SK-N-SH (cell line): ENCODE measurements around the gene PPM1B. TPM values are rescaled to one million over a fixed set of nuclear protein-coding genes. Genes with fewer than 3 reads are reported as not detected.

Experiments used
- CTCF ChIA-PET: fragments of 300-600, 350-600 bp; formaldehyde crosslinking; extraction: SDS; loops from one replicate; lab custom pipeline; 2021; lab: Yijun Ruan, JAX
- POLR2A ChIA-PET: fragments of 350-600 bp; sonication (Branson Sonifier 250); formaldehyde crosslinking; extraction: SDS; loops from one replicate; lab custom pipeline; 2020; ENCODE audit warnings: antibody characterized with exemption, inconsistent platforms; lab: Yijun Ruan, JAX
- DNase-seq: peaks from one replicate; pipeline ENCODE4 v3.0.0; 2012
- H2AFZ ChIP-seq: fragments of 200-600 bp; sonication (generic); 2 replicates; pipeline ENCODE4 v1.8.1; 2016; ENCODE audit warnings: antibody characterized with exemption, mild to moderate bottlenecking, low read depth
- H3F3A ChIP-seq: fragments of 200-600 bp; sonication (generic); replicated peaks from 2 replicates; pipeline ENCODE3; 2016; ENCODE audit warnings: antibody characterized with exemption, mild to moderate bottlenecking; ENCODE audit not compliant: insufficient read depth
- H3K27ac ChIP-seq, 2 experiments: fragments of 200-500 bp in 1 of 2; fragments of 200-600 bp in 1 of 2; sonication (Bioruptor generic) in 1 of 2; sonication (generic), shearing (Covaris generic) in 1 of 2; 2 replicates each; pipeline versions ENCODE4 v1.5.1 to v1.6.1; 2014 to 2016; ENCODE audit warnings: low read depth in 2 of 2, inconsistent platforms in 1 of 2, low read length in 1 of 2, mild to moderate bottlenecking in 1 of 2, mixed read lengths in 1 of 2
- H3K27me3 ChIP-seq: fragments of 200-600 bp; sonication (generic), shearing (Covaris generic); 2 replicates; pipeline ENCODE4 v1.6.1; 2016; ENCODE audit warnings: mixed run types; ENCODE audit not compliant: insufficient read depth
- H3K36me3 ChIP-seq, 2 experiments: fragments of 200-500 bp in 1 of 2; fragments of 200-600 bp in 1 of 2; sonication (Bioruptor generic) in 1 of 2; sonication (generic) in 1 of 2; replicated peaks in 1 of 2; 2 replicates each; pipeline versions ENCODE3 to v1.5.1; 2014 to 2016; ENCODE audit warnings: low read length in 1 of 2, mild to moderate bottlenecking in 1 of 2; ENCODE audit not compliant: insufficient read depth in 2 of 2, control insufficient read depth in 1 of 2
- H3K4me1 ChIP-seq, 2 experiments: fragments of 200-500 bp in 1 of 2; fragments of 200-600 bp in 1 of 2; sonication (Bioruptor generic) in 1 of 2; sonication (generic), shearing (Covaris generic) in 1 of 2; 2 replicates each; pipeline versions ENCODE4 v1.5.1 to v1.6.1; 2014 to 2016; ENCODE audit warnings: low read depth in 1 of 2, low read length in 1 of 2, mixed run types in 1 of 2; ENCODE audit not compliant: insufficient read depth in 2 of 2, control insufficient read depth in 1 of 2
- H3K4me2 ChIP-seq: fragments of 200-600 bp; sonication (generic), shearing (Covaris generic); 2 replicates; pipeline ENCODE4 v1.6.1; 2017; ENCODE audit warnings: mixed run types
- H3K4me3 ChIP-seq, 2 experiments: fragments of 200-500 bp in 1 of 2; fragments of 200-600 bp in 1 of 2; sonication (Bioruptor generic) in 1 of 2; sonication (generic), shearing (Covaris generic) in 1 of 2; 2 replicates each; pipeline versions ENCODE4 v1.5.1 to v1.8.1; 2014 to 2016; ENCODE audit warnings: low read depth in 2 of 2, inconsistent platforms in 1 of 2, low read length in 1 of 2, mild to moderate bottlenecking in 1 of 2, mixed read lengths in 1 of 2, moderate library complexity in 1 of 2
- H3K79me2 ChIP-seq: fragments of 200-600 bp; sonication (generic); 2 replicates; pipeline ENCODE4 v1.8.1; 2017; ENCODE audit warnings: mild to moderate bottlenecking; ENCODE audit not compliant: insufficient read depth
- H3K9ac ChIP-seq: fragments of 200-600 bp; sonication (generic); 2 replicates; pipeline ENCODE4 v1.6.1; 2017; ENCODE audit warnings: mixed run types
- H3K9me2 ChIP-seq: fragments of 200-600 bp; sonication (generic); 2 replicates; pipeline ENCODE4 v1.6.1; 2017; ENCODE audit warnings: mixed run types
- H3K9me3 ChIP-seq: fragments of 200-600 bp; sonication (generic); 2 replicates; pipeline ENCODE4 v1.6.1; 2017; ENCODE audit warnings: mixed run types, mild to moderate bottlenecking, moderate library complexity
- H4K20me1 ChIP-seq: fragments of 200-600 bp; sonication (generic); 2 replicates; pipeline ENCODE4 v1.6.1; 2017; ENCODE audit warnings: mild to moderate bottlenecking, mixed run types; ENCODE audit not compliant: insufficient read depth
- ELF1 ChIP-seq: IDR thresholded peaks from 2 replicates; pipeline ENCODE4 v1.4.0; 2012
- EP300 ChIP-seq, 2 experiments: IDR thresholded peaks; 2 replicates each; pipeline versions ENCODE4 v1.4.0 to v1.6.1; 2012; ENCODE audit warnings: borderline replicate concordance in 1 of 2, low read depth in 1 of 2, low read length in 1 of 2
- FOSL2 ChIP-seq: IDR thresholded peaks from 2 replicates; pipeline ENCODE4 v1.4.0; 2012; ENCODE audit warnings: low read depth, mild to moderate bottlenecking, moderate library complexity, borderline replicate concordance
- FOXJ3 ChIP-seq: sonication (generic); formaldehyde crosslinking; IDR thresholded peaks from 2 replicates; pipeline ENCODE4 v1.5.1; 2020; ENCODE audit warnings: mild to moderate bottlenecking, missing genetic modification reagents
- GABPA ChIP-seq: IDR thresholded peaks from 2 replicates; pipeline ENCODE4 v1.4.0; 2012; ENCODE audit warnings: low read depth, mild to moderate bottlenecking
- GATA2 ChIP-seq: sonication (generic); formaldehyde crosslinking; IDR thresholded peaks from 2 replicates; pipeline ENCODE4 v1.5.0; 2020; ENCODE audit warnings: mild to moderate bottlenecking, missing genetic modification reagents
- JUND ChIP-seq: IDR thresholded peaks from 2 replicates; pipeline ENCODE4 v1.4.0; 2012
- MXI1 ChIP-seq: IDR thresholded peaks from 2 replicates; pipeline ENCODE4 v1.6.1; 2012; ENCODE audit warnings: mild to moderate bottlenecking, low read depth, low read length, improper control_type of control experiment
- NFIC ChIP-seq: IDR thresholded peaks from 2 replicates; pipeline ENCODE4 v1.4.0; 2012; ENCODE audit warnings: borderline replicate concordance
- RXRA ChIP-seq: IDR thresholded peaks from 2 replicates; pipeline ENCODE4 v1.4.0; 2012; ENCODE audit warnings: low read depth, mild to moderate bottlenecking, borderline replicate concordance
- TAF1 ChIP-seq: IDR thresholded peaks from 2 replicates; pipeline ENCODE4 v1.6.1; 2012; ENCODE audit warnings: low read depth, mild to moderate bottlenecking, low read length, moderate library complexity, borderline replicate concordance
- TCF12 ChIP-seq: IDR thresholded peaks from 2 replicates; pipeline ENCODE4 v1.4.0; 2012
- TEAD4 ChIP-seq: IDR thresholded peaks from 2 replicates; pipeline ENCODE4 v1.4.0; 2012; ENCODE audit warnings: mild to moderate bottlenecking, borderline replicate concordance; ENCODE audit not compliant: insufficient read depth
- WGBS: methylation state at CpG from one replicate; pipeline ENCODE4 v1.1.6; 2017; ENCODE audit warnings: low lambda C conversion rate; 5-methylcytosine and 5-hydroxymethylcytosine counted together
- polyA plus RNA-seq, 3 experiments: library from polyadenylated mRNA; depleted of rRNA; stranded (reverse); fragments of >200 nt; gene quantifications; 2 replicates each; pipeline ENCODE4 v1.2.3, GENCODE V29; 2012
- TF ChIP-seq, protein P1 (sequence below): IDR thresholded peaks from 2 replicates; pipeline ENCODE4; 2012
- TF ChIP-seq, protein P2 (sequence below): IDR thresholded peaks from 2 replicates; pipeline ENCODE4 v1.4.0; 2012; ENCODE audit warnings: low read depth
- TF ChIP-seq, protein P3 (sequence below): fragments of 150-350 bp; IDR thresholded peaks from 2 replicates; pipeline ENCODE4 v1.6.1; 2016; ENCODE audit warnings: mild to moderate bottlenecking, low read depth, low read length
- TF ChIP-seq, protein P4 (sequence below): fragments of 200-600 bp; sonication (generic); IDR thresholded peaks from 2 replicates; pipeline ENCODE4 v1.6.1; 2017; ENCODE audit warnings: antibody characterized with exemption, mild to moderate bottlenecking, moderate library complexity
- TF ChIP-seq, protein P5 (sequence below): IDR thresholded peaks from 2 replicates; pipeline ENCODE4 v1.4.0; 2012; ENCODE audit warnings: low read depth, borderline replicate concordance
- TF ChIP-seq, protein P6 (sequence below): fragments of 150-350 bp; IDR thresholded peaks from 2 replicates; pipeline ENCODE4 v1.6.1; 2017; ENCODE audit warnings: antibody characterized with exemption, low read length, low read depth, borderline replicate concordance

The PPM1B gene
- polyA plus RNA-seq, 1 of the 3 experiments (the other 2 are of a cell fraction): 16.2 TPM

DNA sequence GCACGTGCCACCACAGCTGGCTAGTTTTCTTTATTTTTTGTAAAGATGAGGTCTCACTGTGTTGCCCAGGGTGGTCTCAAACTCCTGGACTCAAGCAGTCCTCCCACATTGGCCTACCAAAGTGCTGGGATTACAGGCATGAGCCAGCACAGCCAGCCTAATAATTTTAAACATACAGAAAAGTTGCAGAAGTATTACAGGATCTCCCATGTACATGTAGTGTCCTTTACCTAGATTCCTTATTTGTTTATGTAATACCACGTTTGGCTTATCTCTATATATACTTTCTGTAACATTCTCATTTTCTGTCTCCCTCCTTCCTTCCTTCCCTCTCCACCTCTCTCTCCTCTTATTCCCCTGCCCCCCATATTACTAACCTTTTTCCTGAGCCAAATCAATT, 41.7 kb downstream of the PPM1B start (continued):
- TF ChIP-seq FOXJ3 (CRISPR knock-in tag) (no peak), NFIC (no peak), TCF12 (no peak)

DNA sequence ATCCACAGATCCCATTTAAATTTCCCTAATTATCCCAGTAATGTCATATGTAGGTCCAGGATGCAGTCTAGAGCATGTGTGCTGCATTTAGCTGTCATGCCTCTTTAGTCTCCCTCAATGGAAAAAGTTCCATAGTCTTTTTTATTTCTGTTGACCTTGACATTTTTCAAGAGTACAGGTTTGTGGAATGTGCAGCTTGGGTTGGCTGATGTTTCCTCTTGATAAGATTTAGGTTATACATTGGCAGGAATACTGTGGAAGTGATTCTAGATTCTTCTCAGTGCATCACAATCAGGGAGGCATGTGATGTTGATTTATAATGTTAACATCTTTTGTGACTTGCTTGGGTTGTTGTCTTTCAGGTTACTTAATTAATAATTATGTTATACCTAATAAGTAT, 42.5 kb downstream of the PPM1B start:
- no peaks in the 10 kb centered on the region for H3K9me2 ChIP-seq
- H3K27me3 ChIP-seq: no peaks in the 10 kb centered on the region
- no peak overlapping the region for H3K4me3 ChIP-seq
- H3K79me2 ChIP-seq: peaks cover 18% of the 10 kb centered on the region
- H3K9me3 ChIP-seq: no peaks in the 10 kb centered on the region
- no peak overlapping the region for H2AFZ ChIP-seq
- ChIA-PET POLR2A (no interaction called here), CTCF (no interaction called here)
- no peak overlapping the region for H3K9ac ChIP-seq
- no peak overlapping the region for H3K27ac ChIP-seq
- no peak for DNase-seq
- TF ChIP-seq TAF1: no peak
- no peak for TF ChIP-seq ELF1
- TF ChIP-seq, protein P1, sequence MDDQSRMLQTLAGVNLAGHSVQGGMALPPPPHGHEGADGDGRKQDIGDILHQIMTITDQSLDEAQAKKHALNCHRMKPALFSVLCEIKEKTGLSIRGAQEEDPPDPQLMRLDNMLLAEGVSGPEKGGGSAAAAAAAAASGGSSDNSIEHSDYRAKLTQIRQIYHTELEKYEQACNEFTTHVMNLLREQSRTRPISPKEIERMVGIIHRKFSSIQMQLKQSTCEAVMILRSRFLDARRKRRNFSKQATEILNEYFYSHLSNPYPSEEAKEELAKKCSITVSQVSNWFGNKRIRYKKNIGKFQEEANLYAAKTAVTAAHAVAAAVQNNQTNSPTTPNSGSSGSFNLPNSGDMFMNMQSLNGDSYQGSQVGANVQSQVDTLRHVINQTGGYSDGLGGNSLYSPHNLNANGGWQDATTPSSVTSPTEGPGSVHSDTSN: no peak
- TF ChIP-seq, protein P2, sequence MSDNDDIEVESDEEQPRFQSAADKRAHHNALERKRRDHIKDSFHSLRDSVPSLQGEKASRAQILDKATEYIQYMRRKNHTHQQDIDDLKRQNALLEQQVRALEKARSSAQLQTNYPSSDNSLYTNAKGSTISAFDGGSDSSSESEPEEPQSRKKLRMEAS: no peak
- TF ChIP-seq NFIC: no peak
- no peak for TF ChIP-seq RXRA
- no peak for TF ChIP-seq FOXJ3 (CRISPR knock-in tag)
- TF ChIP-seq, protein P3, sequence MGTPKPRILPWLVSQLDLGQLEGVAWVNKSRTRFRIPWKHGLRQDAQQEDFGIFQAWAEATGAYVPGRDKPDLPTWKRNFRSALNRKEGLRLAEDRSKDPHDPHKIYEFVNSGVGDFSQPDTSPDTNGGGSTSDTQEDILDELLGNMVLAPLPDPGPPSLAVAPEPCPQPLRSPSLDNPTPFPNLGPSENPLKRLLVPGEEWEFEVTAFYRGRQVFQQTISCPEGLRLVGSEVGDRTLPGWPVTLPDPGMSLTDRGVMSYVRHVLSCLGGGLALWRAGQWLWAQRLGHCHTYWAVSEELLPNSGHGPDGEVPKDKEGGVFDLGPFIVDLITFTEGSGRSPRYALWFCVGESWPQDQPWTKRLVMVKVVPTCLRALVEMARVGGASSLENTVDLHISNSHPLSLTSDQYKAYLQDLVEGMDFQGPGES: no peak
- TF ChIP-seq, protein P4, sequence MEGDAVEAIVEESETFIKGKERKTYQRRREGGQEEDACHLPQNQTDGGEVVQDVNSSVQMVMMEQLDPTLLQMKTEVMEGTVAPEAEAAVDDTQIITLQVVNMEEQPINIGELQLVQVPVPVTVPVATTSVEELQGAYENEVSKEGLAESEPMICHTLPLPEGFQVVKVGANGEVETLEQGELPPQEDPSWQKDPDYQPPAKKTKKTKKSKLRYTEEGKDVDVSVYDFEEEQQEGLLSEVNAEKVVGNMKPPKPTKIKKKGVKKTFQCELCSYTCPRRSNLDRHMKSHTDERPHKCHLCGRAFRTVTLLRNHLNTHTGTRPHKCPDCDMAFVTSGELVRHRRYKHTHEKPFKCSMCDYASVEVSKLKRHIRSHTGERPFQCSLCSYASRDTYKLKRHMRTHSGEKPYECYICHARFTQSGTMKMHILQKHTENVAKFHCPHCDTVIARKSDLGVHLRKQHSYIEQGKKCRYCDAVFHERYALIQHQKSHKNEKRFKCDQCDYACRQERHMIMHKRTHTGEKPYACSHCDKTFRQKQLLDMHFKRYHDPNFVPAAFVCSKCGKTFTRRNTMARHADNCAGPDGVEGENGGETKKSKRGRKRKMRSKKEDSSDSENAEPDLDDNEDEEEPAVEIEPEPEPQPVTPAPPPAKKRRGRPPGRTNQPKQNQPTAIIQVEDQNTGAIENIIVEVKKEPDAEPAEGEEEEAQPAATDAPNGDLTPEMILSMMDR: no peak
- no peak overlapping the region for H3K4me2 ChIP-seq
- no peaks in the 10 kb centered on the region for H3F3A ChIP-seq
- peaks cover 6 to 53% of the 10 kb centered on the region in 2 experiments for H3K36me3 ChIP-seq
- no peaks in the 10 kb centered on the region for H3K4me1 ChIP-seq
- H4K20me1 ChIP-seq: no peaks in the 10 kb centered on the region

DNA sequence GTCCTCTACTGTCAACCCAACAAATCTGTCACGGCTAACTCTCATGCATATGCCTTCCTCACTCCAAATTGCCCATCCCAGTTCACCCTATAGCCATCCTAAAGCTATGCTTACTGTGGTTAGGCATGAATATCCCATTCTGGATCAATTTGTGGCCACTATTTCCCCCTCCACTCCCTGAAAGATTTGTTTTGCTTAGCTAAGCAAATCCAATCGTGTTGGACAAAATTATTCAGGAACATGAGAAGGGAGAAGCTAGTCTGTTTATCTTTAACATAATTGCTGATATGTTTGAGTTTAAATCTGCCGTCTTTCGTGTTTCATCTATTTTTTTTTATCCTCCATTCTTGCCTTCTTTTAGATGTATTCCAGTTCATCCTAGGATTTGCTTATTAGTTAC, 43.6 kb downstream of the PPM1B start:
- no peaks in the 10 kb centered on the region for H3F3A ChIP-seq
- no peaks in the 10 kb centered on the region for H3K27me3 ChIP-seq
- no peak for DNase-seq
- H3K4me1 ChIP-seq: no peaks in the 10 kb centered on the region
- H3K27ac ChIP-seq: no peak overlapping the region
- H3K79me2 ChIP-seq: peaks cover 11% of the 10 kb centered on the region; the same call in 1 of the 2 replicates
- H3K4me2 ChIP-seq: no peak overlapping the region
- H3K9ac ChIP-seq: no peak overlapping the region
- H3K4me3 ChIP-seq: no peak overlapping the region
- no peak overlapping the region for H2AFZ ChIP-seq
- no peaks in the 10 kb centered on the region for H4K20me1 ChIP-seq
- ChIA-PET CTCF (interaction anchor here (0.6 to 2.2 kb wide), 2 partner anchors 24 to 79 kb away, joined by 3 to 7 read pairs; no protein-coding TSS in a partner anchor), POLR2A (no interaction called here)
- 95% methylated on average over 4 of the region's 4 CpGs for WGBS
- no peaks in the 10 kb centered on the region for H3K9me3 ChIP-seq
- peaks cover 6 to 46% of the 10 kb centered on the region in 2 experiments for H3K36me3 ChIP-seq
- H3K9me2 ChIP-seq: no peaks in the 10 kb centered on the region
- TF ChIP-seq, protein P5, sequence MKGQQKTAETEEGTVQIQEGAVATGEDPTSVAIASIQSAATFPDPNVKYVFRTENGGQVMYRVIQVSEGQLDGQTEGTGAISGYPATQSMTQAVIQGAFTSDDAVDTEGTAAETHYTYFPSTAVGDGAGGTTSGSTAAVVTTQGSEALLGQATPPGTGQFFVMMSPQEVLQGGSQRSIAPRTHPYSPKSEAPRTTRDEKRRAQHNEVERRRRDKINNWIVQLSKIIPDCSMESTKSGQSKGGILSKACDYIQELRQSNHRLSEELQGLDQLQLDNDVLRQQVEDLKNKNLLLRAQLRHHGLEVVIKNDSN: no peak
- TF ChIP-seq FOSL2 (no peak), GABPA (no peak), TEAD4 (no peak), GATA2 (no peak), MXI1 (no peak), FOXJ3 (CRISPR knock-in tag) (no peak), EP300 (IDR thresholded peaks at IDR 0.05; ENCODE audit: borderline replicate concordance in 1 of 2, low read depth in 1 of 2, low read length in 1 of 2) (no peak), RXRA (no peak), JUND (no peak)
- TF ChIP-seq, protein P6, sequence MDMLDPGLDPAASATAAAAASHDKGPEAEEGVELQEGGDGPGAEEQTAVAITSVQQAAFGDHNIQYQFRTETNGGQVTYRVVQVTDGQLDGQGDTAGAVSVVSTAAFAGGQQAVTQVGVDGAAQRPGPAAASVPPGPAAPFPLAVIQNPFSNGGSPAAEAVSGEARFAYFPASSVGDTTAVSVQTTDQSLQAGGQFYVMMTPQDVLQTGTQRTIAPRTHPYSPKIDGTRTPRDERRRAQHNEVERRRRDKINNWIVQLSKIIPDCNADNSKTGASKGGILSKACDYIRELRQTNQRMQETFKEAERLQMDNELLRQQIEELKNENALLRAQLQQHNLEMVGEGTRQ: no peak
- TF ChIP-seq, protein P2: no peak
